GM21528 (cell line): ENCODE measurements around the gene RETSAT.

Source experiments
- ATAC-seq: cut with Tn5 transposase; IDR thresholded peaks from one replicate; pipeline ENCODE4 v1.9.1; 2021; ENCODE audit warnings: mild to moderate bottlenecking, moderate library complexity; ENCODE audit not compliant: unreplicated experiment, low FRiP score

Gene RETSAT

DNA sequence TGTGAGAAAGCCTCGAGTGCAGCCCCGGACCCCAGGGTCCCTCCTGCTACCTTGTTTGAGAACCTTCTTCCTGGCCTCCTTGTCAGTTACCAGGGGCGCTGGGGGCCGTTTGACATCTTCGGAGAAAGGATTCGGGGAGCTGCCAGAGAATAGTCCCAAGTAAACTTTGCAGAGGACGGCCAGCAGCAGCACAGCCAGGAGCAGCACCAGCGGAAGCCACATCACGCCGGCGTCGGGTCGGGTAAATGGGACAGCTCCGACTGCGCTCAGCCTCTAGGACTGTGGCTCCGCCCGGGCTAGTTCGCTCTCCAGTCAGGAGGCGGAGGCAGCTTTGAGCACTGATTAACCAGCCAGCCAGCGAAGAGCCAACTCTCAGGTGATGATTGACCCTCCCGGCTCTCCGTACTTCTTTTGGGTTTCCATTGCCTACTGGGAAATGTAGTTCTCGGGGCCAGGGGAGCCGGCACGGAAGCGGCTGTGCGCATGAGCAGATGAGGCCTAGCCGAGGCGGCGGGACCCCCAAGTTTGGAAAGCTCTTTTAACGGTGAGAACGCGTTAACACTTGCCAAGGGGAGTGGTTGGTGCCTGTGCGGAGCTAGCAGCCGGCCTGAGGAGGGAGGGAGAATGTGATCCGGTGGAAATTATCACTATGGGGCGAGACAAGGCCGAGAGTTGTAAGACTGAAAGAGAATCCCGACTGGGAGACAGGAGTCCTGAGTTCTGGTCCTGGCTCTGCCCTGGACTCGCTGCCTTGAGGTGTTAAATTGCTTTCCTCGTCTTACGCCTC lies at the start of gene RETSAT, which contains the start of gene ELMOD3:
RETSAT (minus strand) TSS at position 243 of the 787 bp plus-strand sequence; CDS start at position 222, 21 bp downstream.
ELMOD3 (plus strand) TSS at position 484 of the 787 bp plus-strand sequence. CDS start 2,430 bp downstream, outside the sequence.
- peak; percentile 92 for ATAC-seq

DNA sequence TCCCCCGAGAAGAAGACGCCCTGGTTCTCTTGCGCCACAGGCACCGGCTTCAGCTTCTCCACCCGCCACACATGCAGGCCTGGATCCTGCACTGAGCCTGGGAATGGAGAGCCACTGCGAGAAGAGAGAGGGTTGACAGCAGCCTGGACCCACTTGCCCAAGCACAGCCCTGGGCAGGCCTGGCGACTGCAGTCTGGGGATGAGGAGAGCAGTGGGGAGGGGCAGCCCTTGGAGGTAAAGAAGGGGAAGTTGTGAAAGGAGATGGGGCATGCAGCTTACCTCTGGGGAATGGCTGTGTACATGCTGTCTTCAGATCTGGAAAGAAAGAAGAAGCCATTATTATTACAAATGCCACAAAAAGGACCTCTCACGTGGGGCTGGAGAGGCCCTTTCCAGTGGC lies 47.5 kb upstream of the RETSAT start:
- no peak for ATAC-seq

DNA sequence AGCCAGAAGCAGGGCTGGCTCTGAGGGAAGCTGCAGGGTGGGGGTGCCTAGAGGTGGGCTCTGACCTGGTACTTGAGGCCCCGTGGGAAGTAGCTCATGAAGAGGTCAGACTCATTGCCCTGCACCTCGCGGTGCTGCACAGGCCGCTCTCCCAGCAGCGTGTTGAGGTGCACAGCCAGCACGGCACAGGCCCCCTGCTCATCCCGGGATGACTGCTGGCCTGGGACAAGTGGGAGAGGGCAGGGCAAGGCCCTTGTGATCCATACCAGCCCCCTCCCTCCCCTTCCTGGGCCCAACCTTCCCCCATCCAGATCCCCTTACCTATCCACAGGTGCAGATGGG lies 47.1 kb upstream of the RETSAT start:
- no peak for ATAC-seq

- no peak for ATAC-seq
These were observed 46.5 kb upstream of the RETSAT start for GRCh38 chr2:85400541-85401463.

DNA sequence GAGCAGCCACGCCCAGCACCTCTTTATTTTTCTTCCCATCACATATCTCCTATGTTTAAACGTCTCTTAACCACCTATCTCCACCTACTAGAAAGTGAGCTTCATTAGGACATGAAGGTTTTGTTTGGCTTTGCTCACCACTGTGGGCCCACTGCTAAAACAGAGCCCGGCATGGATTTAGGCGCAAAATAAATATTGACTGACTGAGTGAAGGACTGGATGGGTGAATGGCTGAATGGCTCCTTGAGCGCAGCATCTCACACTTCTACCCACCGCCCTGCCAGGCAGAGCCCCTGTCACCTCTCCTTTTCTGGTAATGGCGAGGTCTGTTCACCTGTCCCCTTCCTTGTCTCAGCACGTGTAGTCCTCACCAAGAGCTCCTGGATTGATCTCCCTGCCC lies 45.7 kb upstream of the RETSAT start:
- no peak for ATAC-seq

- ATAC-seq: no peak
These were observed 44.8 kb upstream of the RETSAT start for GRCh38 chr2:85399183-85399455.

DNA sequence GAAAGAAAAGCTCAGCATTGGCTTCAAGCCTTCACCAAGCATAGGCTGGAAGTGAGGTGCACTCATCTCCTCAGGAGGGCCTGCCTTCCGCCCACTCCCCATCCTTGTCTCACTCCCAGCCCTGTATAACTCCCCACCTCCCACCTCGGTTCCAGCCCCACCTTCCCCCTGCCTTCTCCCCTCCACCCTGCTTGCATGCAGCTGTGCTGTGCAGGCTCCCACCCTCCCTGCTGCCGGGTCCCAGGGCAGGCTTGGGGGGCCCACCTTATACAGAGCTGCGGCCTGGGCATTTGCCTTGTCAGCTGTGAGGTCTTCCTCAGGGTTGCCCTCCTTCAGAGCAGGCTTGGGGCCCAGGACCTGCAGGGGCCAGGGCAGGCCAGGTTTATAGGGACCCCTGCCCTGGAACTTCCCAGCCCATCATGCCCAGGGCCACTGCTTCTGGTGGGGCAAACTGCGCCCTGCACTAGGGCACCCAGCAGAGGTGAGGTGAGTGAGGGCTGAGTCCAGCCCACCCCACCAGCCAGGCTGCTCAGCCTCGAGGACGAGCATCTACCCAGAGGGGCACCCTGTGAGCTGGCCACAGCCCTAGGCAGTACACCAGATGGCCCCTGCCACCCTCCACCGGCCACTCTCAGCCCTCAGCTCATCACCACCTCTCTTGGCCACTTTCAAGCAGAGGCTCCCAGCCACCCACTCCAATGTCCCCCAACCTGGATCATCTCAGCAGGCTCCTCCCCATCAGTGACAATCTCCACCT lies 44.3 kb upstream of the RETSAT start:
- no peak for ATAC-seq

DNA sequence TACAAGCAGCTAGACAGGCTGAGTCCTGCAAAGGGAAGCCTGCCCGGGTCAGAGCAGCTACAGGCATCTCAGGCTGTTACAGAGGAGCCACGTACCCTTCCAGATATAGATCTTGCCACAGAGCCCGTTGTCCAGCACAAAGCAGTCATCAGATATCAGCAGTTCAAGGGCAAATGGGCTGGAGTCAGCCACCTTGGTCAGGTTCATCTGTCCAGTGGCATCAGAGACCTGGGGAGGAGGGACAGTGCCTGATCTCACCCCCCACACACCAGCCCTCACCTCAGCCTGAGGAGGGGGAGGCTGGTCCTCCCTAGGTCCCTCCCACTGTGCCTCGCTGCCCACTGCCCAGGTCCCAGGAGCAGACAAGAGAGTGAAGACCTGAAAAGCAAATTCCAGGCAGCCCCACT lies 43.6 kb upstream of the RETSAT start:
- no peak for ATAC-seq

- no peak for ATAC-seq
These were observed 42.5 kb upstream of the RETSAT start for GRCh38 chr2:85396531-85397470.

DNA sequence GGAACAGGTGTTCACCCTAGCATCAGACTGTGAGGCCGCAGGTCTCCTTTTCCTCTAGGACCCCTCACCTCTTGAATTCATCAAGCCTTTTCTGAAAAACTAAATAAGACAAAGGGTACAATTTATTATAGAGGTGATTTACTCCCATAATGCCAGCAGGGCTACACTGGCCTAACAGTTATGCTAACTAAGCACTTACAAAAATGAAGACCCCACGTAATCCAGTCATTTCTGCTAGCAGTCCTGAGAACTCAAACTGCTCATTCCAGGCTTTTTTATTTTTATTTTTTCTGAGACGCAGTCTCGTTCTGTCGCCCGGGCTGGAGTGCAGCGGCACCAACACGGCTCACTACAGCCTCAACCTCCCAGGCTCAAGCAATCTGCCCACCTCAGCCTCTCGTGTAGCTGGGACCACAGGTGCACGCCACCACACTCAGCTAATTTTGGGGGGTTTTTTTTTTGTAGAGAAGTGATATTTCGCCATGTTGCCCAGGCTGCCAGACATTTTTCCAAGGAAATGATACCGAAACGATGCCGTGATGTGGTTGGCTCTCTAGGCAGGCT lies 41.7 kb upstream of the RETSAT start:
- no peak for ATAC-seq

GRCh38 chr2:85394976-85395375 lies 40.6 kb upstream of the RETSAT start:
- no peak for ATAC-seq

- no peak for ATAC-seq
These were observed 39.9 kb upstream of the RETSAT start for GRCh38 chr2:85394261-85394681.

DNA sequence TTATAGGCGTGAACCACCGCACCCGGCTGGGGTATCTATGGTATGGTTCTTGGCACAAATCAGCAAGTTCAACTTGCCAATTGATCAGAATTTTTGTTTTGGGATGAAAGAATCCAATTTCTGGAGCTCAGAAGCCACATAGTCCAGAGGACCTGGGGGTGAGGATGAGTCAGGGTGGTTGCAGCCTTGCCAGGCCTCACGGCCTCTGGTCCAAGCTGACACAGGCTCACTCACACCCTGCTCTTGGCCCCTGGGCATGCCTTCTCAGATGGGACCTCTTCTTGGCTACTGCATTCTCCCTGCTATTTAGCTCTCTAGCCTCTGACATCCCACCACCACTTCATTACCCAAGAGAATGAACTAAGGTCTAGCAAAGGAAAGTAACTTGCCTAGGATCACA lies 39.5 kb upstream of the RETSAT start:
- no peak for ATAC-seq

- ATAC-seq: no peak
These were observed 36.8 kb upstream of the RETSAT start for GRCh38 chr2:85390941-85391669.

DNA sequence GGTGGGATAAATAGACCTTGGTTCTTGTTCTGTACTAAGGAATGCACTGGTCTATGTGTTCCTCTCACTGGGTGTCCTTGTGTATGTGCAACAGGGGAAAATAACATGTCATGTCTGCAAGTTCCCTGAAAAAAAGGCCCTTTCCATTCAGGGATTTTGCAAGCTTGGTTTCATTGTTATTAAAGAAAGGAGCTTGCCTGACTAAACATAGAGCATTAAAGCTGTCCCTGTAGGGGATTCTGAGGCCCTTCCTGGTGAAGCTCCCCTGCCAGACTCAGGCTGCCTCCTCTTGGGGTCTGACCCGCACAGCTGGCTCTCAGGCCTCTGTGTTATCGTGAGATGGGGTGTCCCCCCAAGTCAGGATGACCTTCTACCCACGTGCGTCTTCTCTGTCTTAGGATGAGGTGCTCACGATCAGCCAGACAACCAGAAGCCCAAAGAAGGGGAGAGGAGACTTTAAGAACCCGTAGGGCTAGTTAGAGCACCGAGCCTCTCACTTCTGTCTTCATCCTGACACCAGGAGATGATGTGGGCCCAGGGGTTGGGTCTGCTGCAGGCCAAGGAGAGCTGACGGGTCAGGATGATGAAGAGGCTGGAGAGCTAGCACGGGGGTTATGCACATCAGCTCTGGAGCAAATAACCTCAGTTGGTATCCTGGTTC lies 34.7 kb upstream of the RETSAT start:
- no peak for ATAC-seq

- ATAC-seq: no peak
These were observed 33.4 kb upstream of the RETSAT start for GRCh38 chr2:85387754-85388153.

GRCh38 chr2:85385746-85386145 lies 31.4 kb upstream of the RETSAT start:
- no peak for ATAC-seq

- ATAC-seq: no peak
These were observed 29.5 kb upstream of the RETSAT start for GRCh38 chr2:85383850-85384249.
